HCT116 (cell line): ENCODE data around the gene SLC16A10. TPM values are rescaled to one million over a fixed set of nuclear protein-coding genes. Genes with fewer than 3 reads are reported as not detected.

Experiments
- ATAC-seq: fragments of 200-7000 bp; cut with Tn5 transposase; 2 replicates; pipeline ENCODE4 v1.9.1; 2020; ENCODE audit warnings: mild to moderate bottlenecking, moderate library complexity
- BruUV-seq: library from RNA; stranded (reverse); fragments of 400-500 nt; replicated peaks from 2 replicates; lab custom pipeline; 2021; lab: Mats Ljungman, UMichigan
- CTCF ChIA-PET: fragments of 300-600 bp; sonication (Branson Sonifier 250); formaldehyde crosslinking; loops from one replicate; lab custom pipeline; 2021; ENCODE audit warnings: antibody characterized with exemption; lab: Charles Lee
- POLR2A ChIA-PET: fragments of 300-600, 350-600 bp; sonication (Branson Sonifier 250); formaldehyde crosslinking; loops from one replicate; lab custom pipeline; 2021; ENCODE audit warnings: antibody characterized with exemption; lab: Charles Lee
- RAD21 ChIA-PET, 2 experiments: fragments of 300-600 bp; sonication (Branson Sonifier 250); formaldehyde crosslinking; loops; one replicate each; lab custom pipeline; 2023; ENCODE audit warnings: low total read pairs in 2 of 2; ENCODE audit not compliant: uncharacterized antibody in 2 of 2, unreplicated experiment in 2 of 2, low non-redundant PET in 1 of 2; lab: Charles Lee
- DNase-seq: peaks from one replicate; pipeline ENCODE4 v3.0.0-alpha.2; 2010; ENCODE audit warnings: low read depth, low spot score
- H2AFZ ChIP-seq: fragments of 200-600 bp; shearing (Covaris generic), sonication (generic); 2 replicates; pipeline ENCODE4 v1.6.1; 2017; ENCODE audit warnings: low read depth, mixed run types, mixed read lengths, antibody characterized with exemption, low read length; ENCODE audit not compliant: poor library complexity, severe bottlenecking
- H3K27ac ChIP-seq: 2 replicates; pipeline ENCODE4 v1.5.1; 2012; ENCODE audit warnings: low read depth, low read length
- H3K27me3 ChIP-seq: fragments of 200-600 bp; sonication (generic); 2 replicates; pipeline ENCODE4 v1.6.1; 2016; ENCODE audit warnings: mixed run types, low read length, mixed read lengths; ENCODE audit not compliant: insufficient read depth
- H3K36me3 ChIP-seq, 2 experiments: fragments of 200-500 bp in 1 of 2; fragments of 200-600 bp in 1 of 2; sonication (Bioruptor generic) in 1 of 2; sonication (generic) in 1 of 2; 2 replicates each; pipeline versions ENCODE4 v1.5.1 to v1.6.1; 2014 to 2016; ENCODE audit warnings: low read length in 2 of 2, inconsistent platforms in 1 of 2, mixed read lengths in 1 of 2, mixed run types in 1 of 2; ENCODE audit not compliant: insufficient read depth in 2 of 2, control insufficient read depth in 1 of 2
- H3K4me1 ChIP-seq, 2 experiments: fragments of 200-600 bp in 1 of 2; sonication (generic) in 1 of 2; 2 replicates each; pipeline versions ENCODE4 v1.5.1 to v1.6.1; 2012 to 2017; ENCODE audit warnings: low read length in 2 of 2, inconsistent platforms in 1 of 2, mild to moderate bottlenecking in 1 of 2, mixed read lengths in 1 of 2, mixed run types in 1 of 2, moderate library complexity in 1 of 2; ENCODE audit not compliant: insufficient read depth in 2 of 2, control insufficient read depth in 1 of 2
- H3K4me2 ChIP-seq: fragments of 200-600 bp; sonication (generic); 2 replicates; pipeline ENCODE4 v1.6.1; 2017; ENCODE audit warnings: mixed run types, low read length, mixed read lengths
- H3K4me3 ChIP-seq, 2 experiments: fragments of 200-600 bp in 1 of 2; sonication (generic) in 1 of 2; replicated peaks in 1 of 2; 2 replicates each; pipeline ENCODE4 v1.5.1; 2011 to 2016; ENCODE audit warnings: low read length in 2 of 2, control low read depth in 1 of 2, low read depth in 1 of 2, mild to moderate bottlenecking in 1 of 2, mixed read lengths in 1 of 2, mixed run types in 1 of 2
- H3K79me2 ChIP-seq: fragments of 200-600 bp; sonication (generic); 2 replicates; pipeline ENCODE4 v1.6.1; 2017; ENCODE audit warnings: mild to moderate bottlenecking, mixed run types, low read length, moderate library complexity, mixed read lengths; ENCODE audit not compliant: insufficient read depth
- H3K9ac ChIP-seq: fragments of 200-600 bp; sonication (generic); 2 replicates; pipeline ENCODE4 v1.6.1; 2016; ENCODE audit warnings: low read length, mixed read lengths
- H3K9me2 ChIP-seq: fragments of 200-600 bp; sonication (generic), shearing (Covaris generic); 2 replicates; pipeline ENCODE4 v1.6.1; 2017; ENCODE audit warnings: mixed run types, mild to moderate bottlenecking, moderate library complexity; ENCODE audit not compliant: insufficient read depth
- H3K9me3 ChIP-seq, 2 experiments: fragments of 200-500 bp in 1 of 2; fragments of 200-600 bp in 1 of 2; sonication (Bioruptor generic) in 1 of 2; sonication (generic) in 1 of 2; 2 replicates each; pipeline ENCODE4 v1.6.1; 2014 to 2017; ENCODE audit warnings: low read length in 2 of 2, mixed read lengths in 2 of 2, inconsistent platforms in 1 of 2, low read depth in 1 of 2, mild to moderate bottlenecking in 1 of 2, mixed run types in 1 of 2, moderate library complexity in 1 of 2; ENCODE audit not compliant: control insufficient read depth in 1 of 2, insufficient read depth in 1 of 2
- H4K20me1 ChIP-seq: fragments of 200-600 bp; sonication (generic), shearing (Covaris generic); 2 replicates; pipeline ENCODE4 v1.6.1; 2017; ENCODE audit warnings: mixed run types, mild to moderate bottlenecking, moderate library complexity; ENCODE audit not compliant: insufficient read depth
- CBX3 ChIP-seq: IDR thresholded peaks from 2 replicates; pipeline ENCODE4 v1.6.1; 2012; ENCODE audit warnings: low read depth
- EZH2phosphoT487 ChIP-seq: fragments of 200-600 bp; IDR thresholded peaks from 2 replicates; pipeline ENCODE4 v1.6.1; 2018; ENCODE audit warnings: antibody characterized with exemption, borderline replicate concordance
- MAX ChIP-seq: IDR thresholded peaks from 2 replicates; pipeline ENCODE4 v1.6.1; 2012
- POLR2AphosphoS5 ChIP-seq: IDR thresholded peaks from 2 replicates; pipeline ENCODE4 v1.6.1; 2011; ENCODE audit warnings: mild to moderate bottlenecking, low read depth, low read length, moderate library complexity
- RAD21 ChIP-seq: IDR thresholded peaks from 2 replicates; pipeline ENCODE4 v1.6.1; 2012; ENCODE audit warnings: low read depth, mild to moderate bottlenecking
- REST ChIP-seq: IDR thresholded peaks from 2 replicates; pipeline ENCODE4 v1.6.1; 2012; ENCODE audit warnings: low read depth
- TCF7L2 ChIP-seq: IDR thresholded peaks from 2 replicates; pipeline ENCODE4 v1.7.0; 2011; ENCODE audit warnings: borderline replicate concordance, inconsistent platforms; ENCODE audit not compliant: insufficient read depth, insufficient read length; ENCODE audit errors: extremely low read depth
- YY1 ChIP-seq: IDR thresholded peaks from 2 replicates; pipeline ENCODE4 v1.6.1; 2011; ENCODE audit warnings: low read length, low read depth, moderate library complexity, mild to moderate bottlenecking; ENCODE audit not compliant: insufficient replicate concordance; ENCODE audit errors: extremely low read depth
- ZBTB33 ChIP-seq: IDR thresholded peaks from 2 replicates; pipeline ENCODE4 v1.6.1; 2011; ENCODE audit warnings: mild to moderate bottlenecking, low read length, moderate library complexity; ENCODE audit not compliant: insufficient replicate concordance; ENCODE audit errors: extremely low read depth
- ZFX ChIP-seq: fragments of 450-650 bp; IDR thresholded peaks from 2 replicates; pipeline ENCODE4 v1.6.1; 2017
- ZNF274 ChIP-seq: fragments of 200-500 bp; sonication (Bioruptor generic); IDR thresholded peaks from 2 replicates; pipeline ENCODE4 v1.6.1; 2014; ENCODE audit warnings: mild to moderate bottlenecking, low read depth, low read length, inconsistent platforms
- intact Hi-C: fragments of 100-400 bp; cut with micrococcal nuclease; formaldehyde crosslinking; loops from 2 replicates; pipeline ENCODE4 v1.10.0; 2022
- total RNA-seq: library from RNA; stranded (reverse); gene quantifications from one replicate; pipeline ENCODE4 v1.2.1, GENCODE V29; 2021; ENCODE audit not compliant: unreplicated experiment

The SLC16A10 gene
- total RNA-seq, 1 experiment from 2014 or later = 8.3 TPM

- no peaks in the 10 kb centered on the region for H3K9me2 ChIP-seq
- no peak for TF ChIP-seq POLR2AphosphoS5
- TF ChIP-seq REST = no peak
- TF ChIP-seq ZNF274 = no peak
- TF ChIP-seq CBX3 = no peak
- TF ChIP-seq RAD21 = no peak
- no peak for TF ChIP-seq ZFX
- no peak for TF ChIP-seq YY1
- no peak for TF ChIP-seq TCF7L2
- TF ChIP-seq EZH2phosphoT487 = no peak
- no peak for TF ChIP-seq ZBTB33
- no peak for TF ChIP-seq MAX
- TF ChIP-seq, all 23 proteins: peak for 0
- ChIA-PET POLR2A (no interaction called here), RAD21 (no interaction called here), CTCF (no interaction called here)
- no peak for DNase-seq
- no TSS peak for BruUV-seq
- intact Hi-C loops = no loop called here
- no peak overlapping the region for H3K4me3 ChIP-seq
- H3K79me2 ChIP-seq = no peaks in the 10 kb centered on the region
- H2AFZ ChIP-seq = no peak overlapping the region
- H4K20me1 ChIP-seq = no peaks in the 10 kb centered on the region
- ATAC-seq = no peak
- H3K27me3 ChIP-seq = no peaks in the 10 kb centered on the region
- H3K4me2 ChIP-seq = no peak overlapping the region
- H3K27ac ChIP-seq = no peak overlapping the region
- H3K4me1 ChIP-seq = no peaks in the 10 kb centered on the region
- no peaks in the 10 kb centered on the region for H3K36me3 ChIP-seq
- H3K9me3 ChIP-seq = no peaks in the 10 kb centered on the region
- no peak overlapping the region for H3K9ac ChIP-seq
Measured at GRCh38 chr6:111119571-111120329, 32.4 kb downstream of the SLC16A10 start.
